Lower leg skin (tissue), 4 donors: ENCODE data around the gene NKIRAS2. TPM values are rescaled to one million over a fixed set of nuclear protein-coding genes. Genes with fewer than 3 reads are reported as not detected.
"Not testable (repeated sequence)": the region's sequence is repeated elsewhere in the genome, so short reads cannot be mapped to it uniquely, and the experiment has no call there.

Source experiments
- DNase-seq, 2 donors: peaks; one replicate each; pipeline ENCODE4 v3.0.0-alpha.2; 2019; ENCODE audit warnings: low spot score in 2 of 2
- H3K4me3 ChIP-seq: fragments of 200-600 bp; sonication (generic); 2 replicates; pipeline ENCODE4 v1.5.1; 2017; ENCODE audit warnings: mild to moderate bottlenecking, low read depth; ENCODE audit not compliant: poor library complexity, severe bottlenecking
- CTCF ChIP-seq, 3 donors: fragments of 450-650 bp; IDR thresholded peaks; one replicate each; pipeline ENCODE4 v1.5.1; 2016; ENCODE audit warnings: antibody characterized with exemption in 3 of 3, mild to moderate bottlenecking in 3 of 3, moderate library complexity in 2 of 3
- POLR2A ChIP-seq, 2 donors: fragments of 450-650 bp; IDR thresholded peaks; one replicate each; pipeline ENCODE4 v1.6.1; 2016 to 2017; ENCODE audit warnings: antibody characterized with exemption in 2 of 2, mild to moderate bottlenecking in 1 of 2, moderate library complexity in 1 of 2
- WGBS, 2 donors: methylation state at CpG; one replicate each; pipeline ENCODE4 v1.1.5; 2018; 5-methylcytosine and 5-hydroxymethylcytosine counted together
- intact Hi-C: fragments of 100-400 bp; cut with DNase I; formaldehyde crosslinking; loops from one replicate; pipeline ENCODE4 v1.15.0; 2023; ENCODE audit warnings: low total_unique reads
- total RNA-seq, 4 donors: library from RNA; depleted of rRNA; stranded (reverse); fragments of >200 nt; gene quantifications; one replicate each; pipeline ENCODE4 v1.1.0, GENCODE V29; 2016

NKIRAS2 gene
- total RNA-seq, 4 donors from 2014 or later: 44.6 to 57.9 (median 52.3) TPM

GRCh38 chr17:42001729-42002128, 18.2 kb upstream of the NKIRAS2 start:
- no peak for TF ChIP-seq CTCF (IDR thresholded peaks at IDR 0.05)
- TF ChIP-seq POLR2A (IDR thresholded peaks at IDR 0.05): no peak
- no peak for DNase-seq
- H3K4me3 ChIP-seq: no peak overlapping the region
- intact Hi-C loops: no loop called here
- 93 to 96% methylated on average over 2 of the region's 2 CpGs for WGBS, 2 donors

- DNase-seq: no peak
- WGBS, 2 donors: 90 to 91% methylated on average over 7 of the region's 7 CpGs
- intact Hi-C loops: no loop called here
- H3K4me3 ChIP-seq: no peak overlapping the region
- TF ChIP-seq CTCF (IDR thresholded peaks at IDR 0.05) (no peak), POLR2A (IDR thresholded peaks at IDR 0.05) (no peak)
Measured at GRCh38 chr17:42002175-42002791, 17.6 kb upstream of the NKIRAS2 start.

GRCh38 chr17:42002792-42003301, 17.0 kb upstream of the NKIRAS2 start:
- no peak for DNase-seq
- H3K4me3 ChIP-seq: no peak overlapping the region
- TF ChIP-seq CTCF (IDR thresholded peaks at IDR 0.05): no peak
- no peak for TF ChIP-seq POLR2A (IDR thresholded peaks at IDR 0.05)
- 77 to 88% methylated on average over 3 of the region's 3 CpGs for WGBS, 2 donors
- intact Hi-C loops: no loop called here

- DNase-seq: no peak
- no peak for TF ChIP-seq POLR2A (IDR thresholded peaks at IDR 0.05)
- TF ChIP-seq CTCF (IDR thresholded peaks at IDR 0.05): no peak
- WGBS, 2 donors: 45 to 50% methylated on average over 1 of the region's 1 CpG
- intact Hi-C loops: no loop called here
- H3K4me3 ChIP-seq: no peak overlapping the region
Measured at GRCh38 chr17:42005166-42005565, 14.7 kb upstream of the NKIRAS2 start.

- intact Hi-C loops: no loop called here
- DNase-seq: peak in 1 of 2 donors; percentile 62
- TF ChIP-seq CTCF (IDR thresholded peaks at IDR 0.05) (no peak), POLR2A (IDR thresholded peaks at IDR 0.05) (no peak)
- WGBS, 2 donors: 75 to 82% methylated on average over 4 of the region's 4 CpGs
- no peak overlapping the region for H3K4me3 ChIP-seq
Measured at GRCh38 chr17:42009170-42009569, 10.7 kb upstream of the NKIRAS2 start.

- 45 to 48% methylated on average over 9 of the region's 9 CpGs for WGBS, 2 donors
- H3K4me3 ChIP-seq, intact Hi-C loops: not testable (repeated sequence)
- DNase-seq: peak; percentile 22 to 87
Measured at GRCh38 chr17:42010266-42010680, 9.6 kb upstream of the NKIRAS2 start.
